Measurements from ENCODE around the gene RACGAP1.
A peak's percentile ranks its signal among the peaks of the same experiment; 100 is the strongest.

The RACGAP1 gene

DNA sequence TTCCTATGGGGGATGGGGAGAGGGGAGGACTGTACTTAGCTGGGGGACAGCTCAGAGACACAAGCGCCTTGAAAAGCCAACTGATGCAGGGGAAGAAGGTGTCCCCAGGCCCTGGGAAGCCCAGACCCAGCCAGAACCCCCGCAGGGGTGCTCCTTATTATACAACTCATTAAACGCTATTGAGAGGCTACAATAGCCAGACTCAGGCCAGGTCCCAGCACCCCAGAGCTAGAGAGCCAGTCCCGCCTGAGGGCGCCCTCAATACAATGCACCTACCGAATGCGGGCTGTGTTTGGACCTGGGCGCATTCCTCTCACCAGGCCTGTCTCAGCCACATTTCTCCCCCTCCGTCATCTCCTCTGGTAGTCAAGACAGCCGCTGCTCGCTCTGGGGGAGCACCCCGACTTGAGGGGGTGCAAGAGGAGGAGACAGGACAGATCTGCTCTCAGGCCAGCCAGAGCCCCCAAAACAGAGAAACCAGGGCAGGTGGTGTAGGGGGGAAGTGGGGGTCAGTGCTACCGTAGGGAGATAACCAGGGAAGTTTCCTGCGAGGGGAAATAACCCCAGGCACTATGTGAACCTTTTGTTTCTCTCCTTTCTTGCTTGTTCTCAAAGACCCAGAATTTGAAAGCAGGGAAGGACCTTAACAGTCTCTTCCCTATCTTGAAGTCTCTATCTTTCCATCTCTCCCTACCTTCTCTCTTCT, 26.0 kb upstream of the RACGAP1 start:
- no peak overlapping the region for H3K4me3 ChIP-seq (ENCODE audit: low read length)
- peaks cover 3% of the 10 kb centered on the region for H3K27me3 ChIP-seq (ENCODE audit: control insufficient read depth, insufficient read depth, low read length)
- peaks cover 2% of the 10 kb centered on the region for H3K4me1 ChIP-seq (ENCODE audit: control insufficient read depth, insufficient read depth, low read length)
- no peaks in the 10 kb centered on the region for H3K36me3 ChIP-seq (ENCODE audit: control insufficient read depth, insufficient read depth, low read length)
- H3K27ac ChIP-seq (ENCODE audit: low read depth, low read length) = no peak overlapping the region
- H3K9ac ChIP-seq (ENCODE audit: low read length) = no peak overlapping the region

DNA sequence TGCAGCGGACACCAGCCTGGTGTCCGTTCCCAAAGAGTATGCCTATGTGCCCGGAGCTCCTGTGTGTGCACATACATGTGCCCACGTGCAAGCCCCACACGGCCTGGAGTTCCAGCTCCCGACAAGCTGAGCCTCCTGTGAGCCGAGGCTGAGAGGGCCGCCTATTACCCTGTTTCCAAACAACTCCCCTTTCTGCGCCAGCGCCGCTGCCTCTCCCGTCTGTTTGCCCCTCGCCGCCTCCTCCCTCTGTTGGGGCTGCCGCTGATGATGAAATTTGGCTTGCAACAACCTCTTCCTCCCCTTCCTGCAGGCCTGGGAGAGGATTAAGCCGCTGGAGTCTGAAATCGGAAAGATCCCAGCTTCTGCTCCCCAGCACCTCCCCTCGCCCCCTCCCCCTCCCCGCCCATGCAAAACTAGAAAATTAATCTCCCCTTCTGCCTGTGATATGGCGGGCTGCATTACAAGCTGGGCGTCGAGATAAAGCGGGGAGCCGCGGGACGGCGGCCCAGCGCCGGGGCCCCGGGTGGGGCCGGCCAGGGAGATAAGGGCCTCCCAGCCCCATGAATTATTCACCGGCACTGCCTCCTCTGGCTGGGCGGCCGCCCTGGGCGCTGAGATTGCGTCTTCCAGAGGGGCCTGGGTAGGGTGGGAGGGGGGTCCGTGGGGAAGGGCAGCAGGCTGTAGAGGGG, 25.3 kb upstream of the RACGAP1 start:
- no peaks in the 10 kb centered on the region for H3K36me3 ChIP-seq (ENCODE audit: control insufficient read depth, insufficient read depth, low read length)
- peaks cover 3% of the 10 kb centered on the region for H3K27me3 ChIP-seq (ENCODE audit: control insufficient read depth, insufficient read depth, low read length)
- H3K4me3 ChIP-seq (ENCODE audit: low read length) = peak overlapping the region; percentile 38
- no peak overlapping the region for H3K9ac ChIP-seq (ENCODE audit: low read length)
- H3K27ac ChIP-seq (ENCODE audit: low read depth, low read length) = no peak overlapping the region
- no peaks in the 10 kb centered on the region for H3K4me1 ChIP-seq (ENCODE audit: control insufficient read depth, insufficient read depth, low read length)

DNA sequence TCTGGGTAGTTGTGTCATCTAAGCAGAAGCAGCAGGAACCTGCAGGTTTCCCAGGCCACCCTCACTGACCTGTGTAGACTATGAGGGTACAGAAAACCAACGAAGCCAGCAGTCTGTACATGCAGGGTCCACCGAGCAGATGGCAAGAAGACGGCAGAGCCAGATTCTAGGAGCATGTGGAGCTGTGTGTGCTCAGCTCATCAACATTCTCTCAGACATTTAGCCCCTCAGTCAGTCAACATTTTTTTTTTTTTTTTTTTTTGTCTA, 24.8 kb upstream of the RACGAP1 start:
- H3K27me3 ChIP-seq (ENCODE audit: control insufficient read depth, insufficient read depth, low read length) = peaks cover 3% of the 10 kb centered on the region
- no peaks in the 10 kb centered on the region for H3K4me1 ChIP-seq (ENCODE audit: control insufficient read depth, insufficient read depth, low read length)
- H3K27ac ChIP-seq (ENCODE audit: low read depth, low read length) = no peak overlapping the region
- no peaks in the 10 kb centered on the region for H3K36me3 ChIP-seq (ENCODE audit: control insufficient read depth, insufficient read depth, low read length)
- no peak overlapping the region for H3K4me3 ChIP-seq (ENCODE audit: low read length)
- no peak overlapping the region for H3K9ac ChIP-seq (ENCODE audit: low read length)

DNA sequence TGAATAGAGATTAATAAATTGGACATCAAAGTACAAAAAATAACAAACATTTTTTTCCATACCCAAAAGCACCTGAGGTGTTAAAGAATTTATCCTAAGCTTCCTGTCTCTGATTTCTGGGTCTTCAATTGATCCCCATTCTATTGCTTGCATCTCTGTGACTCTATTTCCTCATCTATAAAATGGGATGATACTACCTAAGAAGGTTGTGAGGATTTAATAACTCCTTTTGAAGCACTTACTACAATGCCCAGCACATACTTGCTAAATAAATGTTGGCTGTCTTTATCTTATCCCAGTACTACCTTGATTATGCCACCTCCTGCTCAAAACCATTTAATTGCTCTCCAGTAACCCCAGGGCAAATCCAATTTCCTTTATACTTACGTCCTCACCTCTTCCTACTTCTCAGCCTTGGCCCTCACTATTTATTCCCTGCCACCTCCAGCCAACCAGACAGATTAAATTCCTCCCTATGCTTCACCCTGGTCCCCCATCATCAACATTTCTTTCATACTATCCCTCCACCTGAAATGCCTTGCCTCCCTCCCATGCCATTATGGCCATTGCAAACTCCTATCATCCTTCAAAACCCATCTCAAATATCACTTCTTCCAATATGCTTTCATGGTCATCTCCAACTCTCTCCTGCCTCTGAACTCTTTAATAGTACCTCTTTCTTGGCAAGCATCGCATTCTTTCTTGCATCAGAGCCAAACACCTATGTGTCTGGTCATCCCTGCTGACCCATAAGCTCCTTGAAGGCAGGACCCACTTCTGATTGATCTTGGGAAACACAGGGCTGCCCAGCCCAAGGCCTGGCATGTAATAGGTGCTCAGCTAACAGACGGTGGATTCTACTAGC, 24.2 kb upstream of the RACGAP1 start:
- H3K27me3 ChIP-seq (ENCODE audit: control insufficient read depth, insufficient read depth, low read length) = peaks cover 3% of the 10 kb centered on the region
- H3K4me3 ChIP-seq (ENCODE audit: low read length) = no peak overlapping the region
- H3K4me1 ChIP-seq (ENCODE audit: control insufficient read depth, insufficient read depth, low read length) = no peaks in the 10 kb centered on the region
- H3K27ac ChIP-seq (ENCODE audit: low read depth, low read length) = no peak overlapping the region
- no peaks in the 10 kb centered on the region for H3K36me3 ChIP-seq (ENCODE audit: control insufficient read depth, insufficient read depth, low read length)
- no peak overlapping the region for H3K9ac ChIP-seq (ENCODE audit: low read length)

DNA sequence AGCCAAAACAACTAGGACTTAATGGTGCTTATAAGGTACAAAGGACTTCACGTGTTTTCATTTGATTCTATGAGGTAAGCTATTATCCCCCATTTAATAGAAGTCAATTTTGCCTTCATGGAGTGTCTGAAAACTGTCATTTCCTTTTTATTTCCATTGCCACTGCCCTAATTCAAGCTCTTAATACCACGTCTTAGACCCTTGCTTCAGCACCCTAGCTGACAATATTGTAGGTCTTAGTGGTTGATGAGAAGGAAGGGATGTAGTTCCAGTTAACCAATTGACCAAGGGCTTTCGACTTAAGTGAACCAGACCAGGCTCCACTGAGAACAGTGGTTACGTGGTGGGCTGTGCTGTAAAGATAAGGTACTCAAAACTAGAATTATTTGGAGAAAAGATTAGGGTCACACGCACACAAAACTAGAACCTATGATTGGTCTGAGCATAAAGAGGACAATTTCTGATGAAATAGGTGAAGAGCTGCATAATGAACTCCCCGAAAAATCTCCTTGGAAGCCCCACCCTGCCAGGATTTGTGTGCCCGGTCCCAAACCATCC, 22.5 kb upstream of the RACGAP1 start:
- no peaks in the 10 kb centered on the region for H3K36me3 ChIP-seq (ENCODE audit: control insufficient read depth, insufficient read depth, low read length)
- no peak overlapping the region for H3K27ac ChIP-seq (ENCODE audit: low read depth, low read length)
- H3K9ac ChIP-seq (ENCODE audit: low read length) = no peak overlapping the region
- no peak overlapping the region for H3K4me3 ChIP-seq (ENCODE audit: low read length)
- H3K27me3 ChIP-seq (ENCODE audit: control insufficient read depth, insufficient read depth, low read length) = peaks cover 3% of the 10 kb centered on the region
- no peaks in the 10 kb centered on the region for H3K4me1 ChIP-seq (ENCODE audit: control insufficient read depth, insufficient read depth, low read length)

DNA sequence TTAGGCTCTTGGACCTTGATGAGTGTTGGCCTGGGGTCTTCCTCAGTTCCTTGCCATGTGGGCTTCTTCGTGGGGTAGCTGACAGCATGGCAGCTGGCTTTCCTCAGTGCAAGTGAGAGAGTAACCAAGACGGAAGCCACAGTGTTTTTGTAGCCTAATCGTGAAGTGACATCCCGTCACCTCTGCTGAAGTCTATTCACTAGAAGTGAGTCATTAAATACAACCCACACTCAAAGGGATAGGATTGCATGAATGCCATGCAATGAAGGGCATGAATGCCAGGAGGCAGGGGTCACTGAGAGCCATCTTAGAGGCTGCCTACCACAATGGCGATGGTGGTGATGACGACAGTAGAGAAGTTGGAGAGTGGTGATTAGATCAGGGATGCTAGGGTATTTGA, 18.6 kb upstream of the RACGAP1 start:
- Histone ChIP-seq H3K36me3 (ENCODE audit: control insufficient read depth, insufficient read depth, low read length) (no peaks in the 10 kb centered on the region), H3K9ac (ENCODE audit: low read length) (no peak overlapping the region), H3K27ac (ENCODE audit: low read depth, low read length) (no peak overlapping the region), H3K4me1 (ENCODE audit: control insufficient read depth, insufficient read depth, low read length) (no peaks in the 10 kb centered on the region), H3K4me3 (ENCODE audit: low read length) (no peak overlapping the region), H3K27me3 (ENCODE audit: control insufficient read depth, insufficient read depth, low read length) (peaks cover 3% of the 10 kb centered on the region)

DNA sequence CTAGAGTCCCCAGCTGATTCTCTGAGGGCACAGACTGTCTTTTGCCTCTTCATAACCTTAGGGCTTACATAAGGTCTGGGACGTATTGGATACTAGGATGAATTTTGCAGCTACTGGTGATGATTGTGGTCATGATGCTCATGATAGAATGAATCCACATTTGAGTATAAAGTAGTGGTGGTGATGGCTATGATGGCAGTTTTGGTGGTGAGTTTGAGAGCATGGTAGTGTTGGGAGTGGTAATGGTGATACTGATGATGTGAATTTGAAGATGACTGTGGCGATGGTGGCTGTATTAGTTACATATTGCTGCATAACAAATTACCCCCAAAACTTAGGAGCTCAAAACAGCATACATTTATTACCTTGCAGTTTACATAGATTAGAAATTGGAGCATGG, 18.0 kb upstream of the RACGAP1 start:
- Histone ChIP-seq H3K4me1 (ENCODE audit: control insufficient read depth, insufficient read depth, low read length) (no peaks in the 10 kb centered on the region), H3K4me3 (ENCODE audit: low read length) (no peak overlapping the region), H3K9ac (ENCODE audit: low read length) (no peak overlapping the region)

DNA sequence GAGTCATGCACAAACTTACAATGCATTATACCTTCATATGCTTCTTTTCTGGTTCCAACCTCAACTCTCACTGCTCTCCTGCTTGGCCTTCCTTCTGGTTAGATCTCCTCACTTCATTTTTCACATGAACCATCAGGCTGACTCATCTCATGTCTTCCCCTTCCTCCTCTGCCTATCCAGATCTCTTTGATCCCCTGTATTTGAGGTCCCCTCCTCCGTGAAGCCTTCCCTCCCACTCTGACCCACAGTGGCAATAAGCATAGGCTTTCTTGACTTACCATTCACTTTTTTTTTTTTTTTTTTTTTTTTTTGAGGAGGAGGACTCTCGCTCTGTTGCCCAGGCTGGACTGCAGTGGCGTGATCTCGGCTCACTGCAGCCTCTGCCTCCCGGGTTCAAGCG, 17.4 kb upstream of the RACGAP1 start:
- Histone ChIP-seq H3K9ac (ENCODE audit: low read length) (no peak overlapping the region), H3K4me3 (ENCODE audit: low read length) (no peak overlapping the region), H3K4me1 (ENCODE audit: control insufficient read depth, insufficient read depth, low read length) (no peaks in the 10 kb centered on the region), H3K27ac (ENCODE audit: low read depth, low read length) (no peak overlapping the region), H3K36me3 (ENCODE audit: control insufficient read depth, insufficient read depth, low read length) (no peaks in the 10 kb centered on the region), H3K27me3 (ENCODE audit: control insufficient read depth, insufficient read depth, low read length) (peaks cover 3% of the 10 kb centered on the region)

More for the DNA sequence above, 18.0 kb upstream of the RACGAP1 start:
- peaks cover 3% of the 10 kb centered on the region for H3K27me3 ChIP-seq (ENCODE audit: control insufficient read depth, insufficient read depth, low read length)
- no peaks in the 10 kb centered on the region for H3K36me3 ChIP-seq (ENCODE audit: control insufficient read depth, insufficient read depth, low read length)
- no peak overlapping the region for H3K27ac ChIP-seq (ENCODE audit: low read depth, low read length)

DNA sequence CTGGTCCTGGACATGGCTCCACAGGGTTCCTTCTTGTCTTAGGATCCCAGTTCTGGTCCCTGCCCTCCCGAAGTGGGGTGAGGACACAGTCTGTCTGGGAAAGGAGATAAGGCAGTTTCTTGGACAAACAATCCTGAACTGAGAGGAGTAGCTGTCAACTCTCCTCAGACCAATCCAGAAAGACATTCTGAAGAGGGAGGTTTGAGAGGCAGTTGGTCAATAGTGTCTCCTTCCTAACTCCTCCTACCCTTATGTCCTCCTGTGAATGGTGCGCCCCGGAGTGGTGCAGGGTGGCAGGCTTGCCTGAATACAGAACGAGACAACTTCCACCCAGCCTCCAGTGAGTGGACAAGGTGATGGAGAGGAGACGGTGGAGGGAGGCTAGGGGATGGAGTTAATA, 16.7 kb upstream of the RACGAP1 start:
- H3K27me3 ChIP-seq (ENCODE audit: control insufficient read depth, insufficient read depth, low read length) = no peaks in the 10 kb centered on the region
- no peak overlapping the region for H3K27ac ChIP-seq (ENCODE audit: low read depth, low read length)
- H3K36me3 ChIP-seq (ENCODE audit: control insufficient read depth, insufficient read depth, low read length) = no peaks in the 10 kb centered on the region
- no peak overlapping the region for H3K4me3 ChIP-seq (ENCODE audit: low read length)
- no peak overlapping the region for H3K9ac ChIP-seq (ENCODE audit: low read length)
- H3K4me1 ChIP-seq (ENCODE audit: control insufficient read depth, insufficient read depth, low read length) = no peaks in the 10 kb centered on the region

DNA sequence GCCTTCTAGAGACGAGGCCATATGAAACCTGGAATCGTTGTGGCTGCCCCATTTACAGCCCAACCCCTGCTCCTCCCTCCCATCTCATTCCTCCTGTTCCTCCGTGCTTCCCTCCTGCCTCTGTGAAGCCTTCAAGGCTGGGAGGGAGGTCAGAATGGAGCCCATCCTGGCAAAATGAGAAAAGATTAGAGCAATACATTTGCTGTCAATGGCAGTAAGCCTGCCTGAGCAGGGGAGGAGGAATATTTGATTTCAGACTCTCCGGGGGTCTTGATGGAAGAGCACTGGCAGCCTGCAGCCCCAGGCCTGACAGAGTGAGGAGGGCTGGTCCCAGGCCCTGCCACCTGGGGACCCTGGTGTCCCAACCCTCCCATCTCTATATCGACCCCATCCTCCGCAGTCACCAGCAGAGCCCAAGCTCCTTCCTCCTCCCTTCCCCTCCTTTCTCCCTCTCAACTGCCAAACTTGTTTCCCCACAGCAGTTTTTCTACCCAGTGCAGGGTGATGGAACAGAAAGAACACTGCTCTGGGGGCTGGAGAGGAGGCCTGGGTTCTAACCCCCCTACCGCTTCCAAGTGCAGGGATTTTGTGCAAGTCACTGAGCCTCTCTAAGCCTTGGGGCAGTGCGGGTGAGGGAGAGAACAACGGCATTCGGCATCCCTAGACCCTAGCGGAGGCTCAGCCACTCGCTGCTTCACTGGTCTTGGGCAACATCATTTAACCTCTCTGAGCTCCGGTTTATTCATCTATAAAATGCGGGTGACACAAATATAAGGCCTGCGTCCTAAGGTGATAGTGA, 16.0 kb upstream of the RACGAP1 start:
- no peaks in the 10 kb centered on the region for H3K4me1 ChIP-seq (ENCODE audit: control insufficient read depth, insufficient read depth, low read length)
- H3K36me3 ChIP-seq (ENCODE audit: control insufficient read depth, insufficient read depth, low read length) = no peaks in the 10 kb centered on the region
- no peak overlapping the region for H3K27ac ChIP-seq (ENCODE audit: low read depth, low read length)
- H3K9ac ChIP-seq (ENCODE audit: low read length) = no peak overlapping the region
- H3K27me3 ChIP-seq (ENCODE audit: control insufficient read depth, insufficient read depth, low read length) = no peaks in the 10 kb centered on the region
- no peak overlapping the region for H3K4me3 ChIP-seq (ENCODE audit: low read length)

DNA sequence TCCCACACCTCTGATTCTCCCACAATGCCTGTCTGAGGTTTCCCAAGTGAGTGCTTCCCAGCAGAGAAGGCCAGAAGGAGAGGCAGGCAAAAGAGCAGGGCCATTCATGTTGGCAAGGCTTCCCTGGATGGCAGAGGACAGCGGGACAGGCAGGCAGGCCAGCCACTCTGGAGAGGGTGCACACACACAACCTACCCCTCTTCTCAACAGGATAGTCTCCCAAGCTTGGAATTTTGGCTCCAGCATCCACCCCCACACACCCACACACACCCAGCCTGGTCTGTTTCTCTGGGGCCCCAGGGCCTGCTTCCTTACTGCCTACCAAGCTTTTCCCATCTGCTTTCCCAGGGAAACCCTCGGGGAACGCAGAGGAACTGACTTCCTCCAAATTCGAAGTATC, 15.4 kb upstream of the RACGAP1 start:
- no peak overlapping the region for H3K4me3 ChIP-seq (ENCODE audit: low read length)
- no peaks in the 10 kb centered on the region for H3K36me3 ChIP-seq (ENCODE audit: control insufficient read depth, insufficient read depth, low read length)
- no peaks in the 10 kb centered on the region for H3K4me1 ChIP-seq (ENCODE audit: control insufficient read depth, insufficient read depth, low read length)
- no peak overlapping the region for H3K9ac ChIP-seq (ENCODE audit: low read length)
- no peaks in the 10 kb centered on the region for H3K27me3 ChIP-seq (ENCODE audit: control insufficient read depth, insufficient read depth, low read length)
- H3K27ac ChIP-seq (ENCODE audit: low read depth, low read length) = no peak overlapping the region
